H9 (cell line): ENCODE results near the gene BACH2. TPM values are rescaled to one million over a fixed set of nuclear protein-coding genes. Genes with fewer than 3 reads are reported as not detected.

Source experiments
- DNase-seq: peaks from one replicate; pipeline ENCODE4 v3.0.0-alpha.2; 2017
- H2AFZ ChIP-seq: one replicate; pipeline ENCODE4 v1.6.1; 2013; ENCODE audit warnings: mild to moderate bottlenecking, low read length, control low read depth, moderate library complexity
- H2AK5ac ChIP-seq: 2 replicates; pipeline ENCODE4 v1.6.1; 2013; ENCODE audit warnings: low read length, control low read depth, mixed read lengths; ENCODE audit not compliant: insufficient read length
- H2BK120ac ChIP-seq: one replicate; pipeline ENCODE4 v1.6.1; 2013; ENCODE audit warnings: low read depth, mild to moderate bottlenecking, low read length, control low read depth, inconsistent platforms; ENCODE audit not compliant: poor library complexity, severe bottlenecking
- H2BK12ac ChIP-seq: 2 replicates; pipeline ENCODE4 v1.6.1; 2013; ENCODE audit warnings: low read length, control low read depth, mixed read lengths, low read depth; ENCODE audit not compliant: insufficient read length
- H2BK15ac ChIP-seq: 2 replicates; pipeline ENCODE4 v1.6.1; 2013; ENCODE audit warnings: low read depth, low read length, control low read depth
- H2BK20ac ChIP-seq: one replicate; pipeline ENCODE4 v1.6.1; 2013; ENCODE audit warnings: low read depth, mild to moderate bottlenecking, low read length, control low read depth, inconsistent platforms; ENCODE audit not compliant: poor library complexity, severe bottlenecking
- H2BK5ac ChIP-seq: 2 replicates; pipeline ENCODE4 v1.6.1; 2013; ENCODE audit warnings: low read length, control low read depth, mixed read lengths; ENCODE audit not compliant: insufficient read length
- H3K14ac ChIP-seq: 2 replicates; pipeline ENCODE4 v1.6.1; 2013; ENCODE audit warnings: low read length, control low read depth; ENCODE audit not compliant: insufficient read depth
- H3K18ac ChIP-seq: 2 replicates; pipeline ENCODE4 v1.6.1; 2013; ENCODE audit warnings: low read depth, mild to moderate bottlenecking, mixed read lengths, low read length, control low read depth; ENCODE audit not compliant: insufficient read length
- H3K23ac ChIP-seq: 2 replicates; pipeline ENCODE4 v1.6.1; 2013; ENCODE audit warnings: low read length, control low read depth, mixed read lengths, low read depth; ENCODE audit not compliant: insufficient read length
- H3K23me2 ChIP-seq: 2 replicates; pipeline ENCODE4 v1.6.1; 2013; ENCODE audit warnings: low read depth, mild to moderate bottlenecking, mixed read lengths, low read length, control low read depth; ENCODE audit not compliant: insufficient read length, poor library complexity, severe bottlenecking
- H3K27ac ChIP-seq: 2 replicates; pipeline ENCODE4 v1.5.1; 2013; ENCODE audit warnings: low read length, control low read depth, mixed read lengths, low read depth; ENCODE audit not compliant: insufficient read length
- H3K27me3 ChIP-seq: 2 replicates; pipeline ENCODE4 v1.6.1; 2013; ENCODE audit warnings: low read length, control low read depth, inconsistent platforms; ENCODE audit not compliant: insufficient read depth
- H3K4ac ChIP-seq: 2 replicates; pipeline ENCODE4 v1.6.1; 2013; ENCODE audit warnings: low read depth, mild to moderate bottlenecking, control low read depth, inconsistent platforms, low read length, moderate library complexity
- H3K4me1 ChIP-seq: 2 replicates; pipeline ENCODE4 v1.6.1; 2013; ENCODE audit warnings: low read length, control low read depth, inconsistent platforms; ENCODE audit not compliant: insufficient read depth
- H3K4me2 ChIP-seq: 2 replicates; pipeline ENCODE4 v1.6.1; 2013; ENCODE audit warnings: low read length, control low read depth, mixed read lengths; ENCODE audit not compliant: insufficient read length, insufficient read depth
- H3K56ac ChIP-seq: 2 replicates; pipeline ENCODE4 v1.6.1; 2013; ENCODE audit warnings: low read depth, mild to moderate bottlenecking, mixed read lengths, low read length, control low read depth; ENCODE audit not compliant: insufficient read length
- H3K79me1 ChIP-seq: 2 replicates; pipeline ENCODE4 v1.6.1; 2013; ENCODE audit warnings: low read depth, mild to moderate bottlenecking, moderate library complexity, low read length, control low read depth, inconsistent platforms; ENCODE audit not compliant: insufficient read depth, poor library complexity, severe bottlenecking
- H3K79me2 ChIP-seq: 2 replicates; pipeline ENCODE4 v1.6.1; 2013; ENCODE audit warnings: low read length, control low read depth, inconsistent platforms; ENCODE audit not compliant: insufficient read depth
- H3K9ac ChIP-seq: 2 replicates; pipeline ENCODE4 v1.6.1; 2013; ENCODE audit warnings: low read length, control low read depth, mixed read lengths; ENCODE audit not compliant: insufficient read length; ENCODE audit errors: extremely low read depth
- H3K9me3 ChIP-seq: one replicate; pipeline ENCODE4 v1.6.1; 2013; ENCODE audit warnings: low read depth, low read length, inconsistent platforms; ENCODE audit not compliant: control insufficient read depth
- H3T11ph ChIP-seq: one replicate; pipeline ENCODE4 v1.6.1; 2013; ENCODE audit warnings: mild to moderate bottlenecking, low read length, control low read depth, inconsistent platforms
- H4K20me1 ChIP-seq: one replicate; pipeline ENCODE4 v1.6.1; 2013; ENCODE audit not compliant: control insufficient read depth, insufficient read length, insufficient read depth
- H4K5ac ChIP-seq: 2 replicates; pipeline ENCODE4 v1.6.1; 2013; ENCODE audit warnings: low read depth, mild to moderate bottlenecking, mixed read lengths, low read length, control low read depth; ENCODE audit not compliant: insufficient read length
- H4K8ac ChIP-seq: replicated peaks from 2 replicates; pipeline ENCODE4 v1.6.1; 2013; ENCODE audit warnings: low read length, control low read depth, mixed read lengths, low read depth; ENCODE audit not compliant: insufficient read length
- H4K91ac ChIP-seq: 2 replicates; pipeline ENCODE4 v1.6.1; 2013; ENCODE audit warnings: low read depth, mild to moderate bottlenecking, moderate library complexity, mixed read lengths, low read length, control low read depth; ENCODE audit not compliant: insufficient read length
- H3K27ac Mint-ChIP-seq, 3 experiments: 2 replicates in 2 of 3; 3 replicates in 1 of 3; pipeline ENCODE4 v1.8.0; 2020 to 2021; ENCODE audit warnings: mixed read lengths in 3 of 3, mild to moderate bottlenecking in 1 of 3, moderate library complexity in 1 of 3
- H3K27me3 Mint-ChIP-seq: 2 replicates; pipeline ENCODE4 v1.8.0; 2021; ENCODE audit warnings: low read depth, mild to moderate bottlenecking, moderate library complexity, mixed read lengths
- H3K36me3 Mint-ChIP-seq, 3 experiments: 2 replicates in 2 of 3; 3 replicates in 1 of 3; pipeline ENCODE4 v1.8.0; 2020 to 2021; ENCODE audit warnings: low read depth in 3 of 3, mixed read lengths in 3 of 3; ENCODE audit not compliant: insufficient read depth in 1 of 3
- H3K4me1 Mint-ChIP-seq, 2 experiments: 2 replicates each; pipeline ENCODE4 v1.8.0; 2020; ENCODE audit warnings: mixed read lengths in 2 of 2
- H3K4me3 Mint-ChIP-seq, 2 experiments: 2 replicates in 1 of 2; 3 replicates in 1 of 2; pipeline ENCODE4 v1.8.0; 2020 to 2021; ENCODE audit warnings: mild to moderate bottlenecking in 2 of 2, mixed read lengths in 2 of 2, moderate library complexity in 1 of 2
- H3K9me3 Mint-ChIP-seq, 2 experiments: 2 replicates in 1 of 2; 3 replicates in 1 of 2; pipeline ENCODE4 v1.8.0; 2020; ENCODE audit warnings: mild to moderate bottlenecking in 2 of 2, mixed read lengths in 2 of 2, moderate library complexity in 1 of 2
- CTCF ChIP-seq: fragments of 200-600 bp; sonication (generic); conservative IDR thresholded peaks from 3 replicates; pipeline ENCODE4 v1.8.0; 2021; ENCODE audit warnings: antibody characterized with exemption, mild to moderate bottlenecking
- WGBS: extraction: QIAGEN DNeasy Blood & Tissue Kit; methylation state at CpG from one replicate; pipeline ENCODE4 v1.1.7; 2013; ENCODE audit warnings: missing lambda C conversion rate, low lambda C conversion rate, mixed read lengths; ENCODE audit not compliant: insufficient read length; ENCODE audit errors: extremely low coverage; 5-methylcytosine and 5-hydroxymethylcytosine counted together
- total RNA-seq: library from RNA; stranded (reverse); gene quantifications from 2 replicates; pipeline ENCODE4 v1.2.1, GENCODE V29; 2021

The BACH2 gene
- total RNA-seq, 1 experiment from 2014 or later, result 2.0 TPM

GRCh38 chr6:89993411-89993810 lies 303.2 kb downstream of the BACH2 start:
- Histone ChIP-seq H3K56ac (no peak overlapping the region), H3K79me1 (no peaks in the 10 kb centered on the region), H4K91ac (no peak overlapping the region), H2BK5ac (no peak overlapping the region), H3K27me3 (no peaks in the 10 kb centered on the region), H2AFZ (no peak overlapping the region), H3K4me1 (no peaks in the 10 kb centered on the region), H2BK15ac (no peak overlapping the region), H3K27ac (no peak overlapping the region), H3K9me3 (no peaks in the 10 kb centered on the region), H3K18ac (no peak overlapping the region), H2AK5ac (no peak overlapping the region), H4K8ac (no peak overlapping the region), H2BK12ac (no peak overlapping the region), H3K23ac (no peak overlapping the region), H3T11ph (no peak overlapping the region), H3K79me2 (no peaks in the 10 kb centered on the region), H3K4me2 (no peak overlapping the region), H3K23me2 (no peaks in the 10 kb centered on the region), H4K20me1 (no peaks in the 10 kb centered on the region), H2BK120ac (no peak overlapping the region), H3K14ac (no peak overlapping the region), H2BK20ac (no peak overlapping the region), H3K9ac (no peak overlapping the region), H4K5ac (no peak overlapping the region), H3K4ac (no peak overlapping the region)
- no CpG with 5 or more reads among the region's 3 CpGs for WGBS
- Mint-ChIP-seq H3K4me3 (no peak overlapping the region), H3K27me3 (no peaks in the 10 kb centered on the region; the same call in 1 of the 2 replicates), H3K36me3 (no peaks in the 10 kb centered on the region), H3K27ac (no peak overlapping the region), H3K9me3 (no peaks in the 10 kb centered on the region), H3K4me1 (peaks cover 8 to 12% of the 10 kb centered on the region in 2 experiments)
- no peak for TF ChIP-seq CTCF
- DNase-seq, result no peak
